Activated T-cell treated with anti-CD3 and anti-CD28 coated beads, Interleukin-2, amount 50 U/mL, for 48 hours (primary cell): ENCODE results near the gene MTA2.
"Not testable (repeated sequence)": the region's sequence is repeated elsewhere in the genome, so short reads cannot be mapped to it uniquely, and the experiment has no call there.

ENCODE experiments used
- DNase-seq, 2 experiments: peaks; one replicate each; pipeline ENCODE4 v3.0.0-alpha.2; 2020

MTA2 gene

DNA sequence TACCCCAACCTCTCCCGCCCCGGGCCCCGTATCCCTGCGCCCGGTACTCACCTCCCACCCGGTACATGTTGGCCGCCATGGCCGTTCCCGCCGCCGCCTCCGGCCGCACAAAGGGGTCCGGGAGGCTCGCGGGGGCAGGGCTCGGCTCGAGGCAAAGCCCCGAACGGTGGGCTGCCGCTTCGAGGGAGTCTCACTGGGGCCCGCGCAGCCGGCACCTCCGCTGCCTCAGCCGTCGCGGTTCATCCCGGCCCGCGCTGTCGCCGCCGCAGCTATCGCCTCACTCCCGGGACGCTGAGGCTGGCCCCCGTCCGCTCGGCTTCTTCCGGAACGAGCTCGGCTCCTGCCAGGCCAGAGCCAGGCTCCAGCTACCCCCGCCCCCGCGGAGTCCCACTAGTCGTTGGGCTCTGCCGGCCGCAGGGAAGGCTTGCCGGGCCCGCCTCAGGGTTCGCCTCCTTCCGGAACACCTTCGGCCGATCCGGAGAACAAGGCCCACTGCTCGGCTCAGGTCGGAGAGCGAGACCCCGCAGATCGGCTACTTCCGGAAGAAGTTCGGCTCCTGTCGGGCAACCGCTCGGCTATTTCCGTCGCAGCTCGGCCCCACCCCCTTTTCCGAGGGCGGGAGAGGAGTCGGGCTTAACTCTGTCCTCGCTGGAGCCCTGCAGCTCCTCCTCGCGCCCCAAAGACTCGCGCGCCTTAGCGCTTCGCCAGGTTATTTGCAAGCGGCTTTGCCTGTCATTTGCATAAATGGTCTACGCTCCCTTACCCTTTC is at the start of gene MTA2:
TSS of gene MTA2 (minus strand) at position 494 of the 769 bp plus-strand sequence. CDS start at position 79, 415 bp downstream.
- DNase-seq = peak; percentile 100

DNA sequence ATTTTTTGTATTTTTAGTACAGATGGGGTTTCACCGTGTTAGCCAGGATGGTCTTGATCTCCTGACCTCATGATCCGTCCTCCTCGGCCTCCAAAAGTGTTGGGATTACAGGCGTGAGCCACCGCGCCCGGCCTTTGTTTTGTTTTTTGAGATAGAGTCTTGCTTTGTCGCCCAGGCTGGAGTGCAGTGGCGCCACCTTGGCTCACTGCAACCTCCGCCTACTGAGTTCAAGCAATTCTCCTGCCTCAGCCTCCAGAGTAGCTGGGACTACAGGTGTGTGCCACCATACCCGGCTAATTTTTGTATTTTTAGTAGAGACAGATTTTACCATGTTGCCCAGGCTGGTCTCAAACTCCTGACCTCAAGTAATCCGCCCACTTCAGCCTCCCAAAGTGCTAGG is 48.6 kb upstream of the MTA2 start:
- DNase-seq = not testable (repeated sequence)

DNA sequence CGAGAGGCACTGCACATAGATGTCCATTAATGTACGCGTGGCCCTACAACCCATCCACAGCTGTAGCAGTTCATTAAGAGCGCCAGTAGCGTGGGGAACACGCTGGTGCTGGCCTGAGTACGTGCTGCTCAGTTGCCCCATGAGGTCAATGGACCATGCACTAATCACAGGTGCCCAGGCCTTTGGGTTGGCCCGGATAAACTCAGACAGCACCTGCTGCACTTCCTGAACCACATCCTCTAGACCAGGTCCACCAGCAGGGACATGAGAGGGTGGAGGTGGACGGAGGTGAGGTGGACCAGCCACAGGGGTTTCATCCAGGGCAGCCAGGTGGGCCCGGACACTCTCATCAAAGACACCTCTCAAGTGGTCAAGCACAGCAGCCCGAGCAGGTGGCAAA is 47.8 kb upstream of the MTA2 start:
- no peak for DNase-seq

DNA sequence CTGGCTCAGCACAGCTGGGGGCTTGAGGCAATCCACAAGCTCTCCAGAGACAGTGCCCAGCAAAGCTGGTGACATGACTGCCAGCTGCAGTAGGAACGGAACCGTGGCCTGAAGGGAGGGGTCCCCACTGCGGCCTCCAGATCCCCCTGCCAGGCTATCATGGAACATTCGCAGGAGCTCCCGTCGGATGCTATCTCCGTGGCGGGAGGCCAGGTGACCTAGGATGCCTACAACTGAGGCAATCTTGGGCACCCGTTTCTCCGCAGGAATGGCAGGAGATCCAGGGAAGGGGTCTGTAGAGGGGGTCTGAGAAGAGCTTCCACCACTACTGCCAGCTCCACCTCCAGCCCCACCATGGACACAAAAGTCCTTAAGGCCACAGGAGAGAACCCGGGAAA is 47.3 kb upstream of the MTA2 start:
- DNase-seq = no peak

DNA sequence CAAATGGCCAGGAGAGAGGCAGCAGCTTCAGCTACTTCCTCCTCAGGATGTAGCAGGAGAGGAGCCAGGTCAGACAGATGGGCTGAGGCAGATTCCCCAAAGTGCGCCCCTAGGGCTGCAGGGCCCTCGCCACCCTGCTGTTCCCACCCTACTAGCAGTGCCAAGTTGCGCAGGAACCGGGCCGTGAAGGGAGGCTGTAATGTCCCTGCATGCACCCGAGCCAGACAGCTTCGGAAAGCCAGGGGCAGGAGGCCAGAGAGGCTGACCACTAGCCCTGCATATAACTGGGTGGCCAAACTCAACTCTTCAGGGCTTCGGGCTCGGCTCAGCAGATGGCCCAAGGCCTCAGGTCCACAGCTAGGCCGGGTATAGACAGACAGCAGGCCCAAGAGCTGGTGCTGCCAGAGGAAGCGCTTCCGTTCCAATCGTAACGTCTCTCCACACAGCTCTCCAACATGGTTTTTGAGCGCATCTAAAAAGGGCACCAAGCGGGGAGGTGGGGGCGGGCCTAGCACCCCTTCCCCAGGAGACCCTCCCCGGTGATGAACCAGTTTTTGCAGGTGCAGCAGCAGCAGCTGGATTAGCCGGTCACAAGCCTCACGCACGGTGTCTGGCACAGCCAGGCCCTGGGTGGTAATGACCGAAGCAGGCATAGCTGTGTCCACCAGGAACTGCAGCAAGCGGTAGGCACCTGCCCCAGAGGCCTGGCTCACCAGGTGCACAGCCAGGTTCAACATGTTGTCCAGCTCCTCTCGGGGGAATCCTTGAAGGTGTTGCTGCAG is 46.7 kb upstream of the MTA2 start:
- DNase-seq = no peak

DNA sequence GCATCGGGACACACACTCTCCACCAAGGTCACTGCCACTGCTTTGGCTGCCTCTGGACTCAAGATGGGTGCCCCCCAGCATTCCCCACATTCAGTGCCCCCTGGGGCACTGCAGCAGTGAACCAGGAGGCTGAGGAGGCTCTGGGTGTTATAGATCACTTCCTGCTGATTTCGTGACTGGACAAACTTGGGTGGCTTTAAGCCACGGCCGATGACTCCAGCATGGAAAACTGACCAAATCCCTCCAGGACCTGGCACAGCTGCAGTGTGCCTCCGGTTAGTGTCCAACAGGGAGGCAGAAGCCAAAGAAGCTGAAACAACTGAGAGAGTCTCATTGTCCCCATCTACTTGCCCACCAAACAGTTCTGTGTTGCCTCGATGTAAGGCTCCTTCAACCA is 45.9 kb upstream of the MTA2 start:
- DNase-seq = no peak

DNA sequence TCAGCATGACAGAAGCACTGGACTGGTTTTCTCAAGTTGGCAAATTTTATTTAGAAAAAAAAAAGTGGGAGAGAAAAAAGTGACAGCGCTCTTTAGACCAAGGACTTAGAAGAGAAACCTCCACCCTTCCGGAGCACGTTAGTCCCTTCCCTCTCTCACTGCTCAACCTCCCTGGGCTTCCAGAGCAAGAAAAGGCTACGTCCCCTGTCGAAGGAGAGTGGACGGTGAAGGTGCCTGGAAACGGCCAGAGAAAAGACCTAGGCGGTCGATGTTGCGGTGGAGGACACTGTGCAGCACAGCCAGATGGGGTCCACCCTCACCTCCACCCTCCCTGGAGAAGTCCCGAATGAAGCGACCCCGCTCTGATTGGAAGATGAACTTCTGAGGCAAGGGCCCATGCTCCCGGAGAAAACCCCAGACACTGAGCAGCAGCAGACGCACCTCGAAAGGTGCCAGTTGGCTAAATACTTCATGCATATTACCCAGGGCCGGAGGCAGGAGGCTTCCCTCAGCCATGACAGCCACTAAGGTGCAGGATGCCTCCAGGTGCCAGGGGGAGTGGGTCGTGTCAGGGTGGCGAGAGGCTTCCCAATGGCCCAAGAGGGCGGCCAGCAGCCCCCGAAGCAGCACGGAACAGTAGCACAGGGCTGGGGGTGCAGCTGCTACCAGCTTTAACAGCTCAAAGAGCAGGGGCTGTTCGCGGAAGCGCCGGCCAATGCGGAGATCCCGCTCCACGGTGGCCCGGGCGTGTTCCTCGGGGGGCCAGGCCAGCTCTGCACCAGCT is 45.4 kb upstream of the MTA2 start:
- no peak for DNase-seq

DNA sequence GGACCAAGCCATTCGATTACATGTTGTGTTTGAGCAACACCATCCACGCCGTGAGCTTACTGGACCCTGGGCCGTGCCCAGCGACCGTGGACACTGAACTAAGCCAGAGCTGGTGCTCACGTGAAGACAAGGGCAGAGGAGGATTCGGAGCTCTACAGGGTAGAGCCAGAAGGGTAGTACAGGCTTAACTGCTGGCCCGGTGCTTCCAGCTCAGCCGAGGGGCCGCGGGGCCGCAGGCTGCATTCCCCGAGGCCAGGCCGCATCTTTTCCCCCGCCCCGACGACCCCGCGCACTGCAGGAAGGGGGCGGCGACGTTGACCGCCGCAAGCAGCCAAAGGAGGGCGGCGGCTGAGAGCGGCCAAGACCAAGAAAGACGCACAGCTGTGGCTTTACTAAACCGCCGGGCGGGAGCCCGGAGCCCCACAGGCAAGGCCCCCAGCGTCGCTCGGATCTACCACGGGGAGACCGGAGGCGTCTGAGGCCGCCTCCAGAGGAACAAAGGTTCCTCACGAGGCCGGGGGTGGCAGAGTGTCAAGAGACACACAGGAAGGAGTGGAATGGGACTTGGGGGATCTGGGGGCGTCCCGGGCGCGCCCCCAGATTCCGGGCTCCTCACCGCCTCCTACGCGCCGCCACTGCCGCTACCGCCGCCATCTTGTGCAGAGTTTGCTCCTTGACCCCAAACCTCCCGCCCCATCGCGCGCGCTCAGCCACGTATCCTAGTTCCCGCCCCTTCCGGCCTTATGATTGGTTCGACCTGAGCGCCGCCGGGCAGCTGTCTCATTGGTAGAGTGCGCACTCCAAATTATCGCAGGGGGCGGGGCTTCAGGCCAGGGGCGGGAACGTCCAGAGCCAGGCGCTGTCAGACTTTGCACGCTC is 44.5 kb upstream of the MTA2 start, which contains the start of gene GANAB:
TSS of gene GANAB (minus strand) at position 668 of the 879 bp plus-strand sequence. CDS start at position 654, 14 bp downstream.
- peak; percentile 99 to 100 for DNase-seq

DNA sequence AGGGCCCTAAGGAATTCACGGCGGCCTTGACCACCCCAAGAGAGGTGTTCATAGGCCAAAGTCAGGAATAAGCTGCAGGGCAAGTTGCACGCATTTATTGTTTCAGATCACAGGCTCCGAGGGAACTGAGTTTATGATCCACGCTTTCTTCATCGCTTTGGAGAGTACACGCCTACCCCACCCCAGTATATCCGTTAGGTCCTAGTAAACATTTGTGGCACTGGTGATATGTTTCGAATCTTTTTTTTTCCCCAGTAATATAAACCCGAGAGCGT is 43.9 kb upstream of the MTA2 start:
- DNase-seq = peak; percentile 33 to 38

DNA sequence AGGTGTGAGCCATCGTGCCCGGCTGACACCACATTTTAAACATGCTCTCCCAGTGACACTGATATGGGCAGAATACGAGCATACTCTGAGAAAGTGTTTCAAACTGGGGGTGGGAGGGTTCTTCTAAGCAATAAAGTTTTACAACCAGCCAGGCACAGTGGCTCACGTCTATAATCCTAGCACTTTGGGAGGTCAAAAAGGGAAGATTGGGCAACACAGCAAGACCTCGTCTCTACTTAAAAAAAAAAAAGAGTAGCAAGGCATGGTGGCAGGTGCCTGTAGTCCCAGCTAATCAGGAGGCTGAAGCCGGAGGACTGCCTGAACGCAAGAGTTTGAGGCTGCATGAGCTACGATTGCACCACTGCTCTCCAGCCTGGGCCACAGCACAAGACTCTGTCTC is 42.6 kb upstream of the MTA2 start:
- no peak for DNase-seq

DNA sequence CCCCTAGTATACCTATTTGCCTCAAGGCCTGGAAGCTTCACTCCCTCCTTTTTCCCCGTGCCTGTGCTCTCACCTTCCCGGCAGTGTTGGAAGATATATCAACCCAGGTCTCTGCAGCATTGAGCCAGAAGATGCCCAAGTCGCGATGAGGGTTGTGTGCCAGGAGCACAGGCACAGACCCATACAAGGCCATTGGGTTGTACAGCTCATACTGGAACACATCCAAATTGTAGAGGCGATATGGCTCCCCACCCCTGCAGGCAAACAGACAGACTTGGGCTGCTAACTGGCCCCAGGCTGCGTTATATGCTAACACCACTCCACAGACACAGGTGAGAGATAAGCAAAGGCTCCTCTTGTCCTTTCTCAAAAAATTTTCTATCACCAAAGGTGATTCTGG is 30.8 kb upstream of the MTA2 start:
- DNase-seq = no peak

DNA sequence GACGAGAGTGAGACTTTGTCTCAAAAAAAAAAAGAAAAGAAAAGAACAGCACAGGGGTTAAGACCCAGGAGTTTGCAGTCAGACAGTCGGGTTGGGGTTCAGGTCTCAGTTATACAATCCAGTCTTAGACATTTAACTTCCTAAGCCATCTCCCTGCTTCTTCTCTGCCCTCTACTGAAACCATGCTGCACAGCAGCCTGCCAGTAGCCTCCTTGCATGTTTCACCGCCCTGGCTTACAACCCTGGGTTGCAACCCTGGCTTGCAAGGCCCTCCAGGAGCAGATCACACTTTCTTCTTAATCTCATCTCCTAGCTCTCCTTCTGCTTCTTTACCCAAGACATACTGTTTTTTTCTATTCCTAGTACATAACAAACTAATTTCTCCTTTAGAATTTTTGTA is 26.0 kb upstream of the MTA2 start:
- DNase-seq = no peak

DNA sequence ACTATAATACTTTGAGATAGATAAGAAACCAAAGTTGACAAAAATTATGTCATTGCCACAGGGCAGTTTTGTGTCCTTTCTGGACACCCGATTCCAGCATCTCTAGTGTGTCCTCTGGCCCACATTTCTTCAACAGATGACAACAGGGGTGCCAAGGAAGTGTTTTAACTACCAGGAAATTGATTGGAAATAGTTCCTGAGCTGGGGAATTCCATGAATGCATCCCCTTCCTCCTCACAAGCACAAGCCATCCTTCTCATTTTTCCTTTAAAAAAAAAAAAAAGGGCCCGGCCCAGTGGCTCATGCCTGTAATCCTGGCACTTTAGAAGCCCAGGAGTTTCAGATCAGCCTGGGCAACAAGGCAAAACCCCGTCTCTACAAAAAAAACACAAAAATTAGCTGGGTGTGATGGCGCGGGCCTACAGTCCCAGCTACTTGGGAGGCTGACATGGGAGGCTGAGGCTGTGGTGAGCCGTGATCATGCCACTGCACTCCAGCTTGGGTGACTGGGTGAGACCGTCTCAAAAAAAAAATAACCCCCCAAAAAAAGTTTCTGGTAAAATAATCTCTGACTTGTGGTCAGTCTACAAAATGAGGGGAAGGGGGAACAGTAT is 20.9 kb upstream of the MTA2 start:
- no peak for DNase-seq

DNA sequence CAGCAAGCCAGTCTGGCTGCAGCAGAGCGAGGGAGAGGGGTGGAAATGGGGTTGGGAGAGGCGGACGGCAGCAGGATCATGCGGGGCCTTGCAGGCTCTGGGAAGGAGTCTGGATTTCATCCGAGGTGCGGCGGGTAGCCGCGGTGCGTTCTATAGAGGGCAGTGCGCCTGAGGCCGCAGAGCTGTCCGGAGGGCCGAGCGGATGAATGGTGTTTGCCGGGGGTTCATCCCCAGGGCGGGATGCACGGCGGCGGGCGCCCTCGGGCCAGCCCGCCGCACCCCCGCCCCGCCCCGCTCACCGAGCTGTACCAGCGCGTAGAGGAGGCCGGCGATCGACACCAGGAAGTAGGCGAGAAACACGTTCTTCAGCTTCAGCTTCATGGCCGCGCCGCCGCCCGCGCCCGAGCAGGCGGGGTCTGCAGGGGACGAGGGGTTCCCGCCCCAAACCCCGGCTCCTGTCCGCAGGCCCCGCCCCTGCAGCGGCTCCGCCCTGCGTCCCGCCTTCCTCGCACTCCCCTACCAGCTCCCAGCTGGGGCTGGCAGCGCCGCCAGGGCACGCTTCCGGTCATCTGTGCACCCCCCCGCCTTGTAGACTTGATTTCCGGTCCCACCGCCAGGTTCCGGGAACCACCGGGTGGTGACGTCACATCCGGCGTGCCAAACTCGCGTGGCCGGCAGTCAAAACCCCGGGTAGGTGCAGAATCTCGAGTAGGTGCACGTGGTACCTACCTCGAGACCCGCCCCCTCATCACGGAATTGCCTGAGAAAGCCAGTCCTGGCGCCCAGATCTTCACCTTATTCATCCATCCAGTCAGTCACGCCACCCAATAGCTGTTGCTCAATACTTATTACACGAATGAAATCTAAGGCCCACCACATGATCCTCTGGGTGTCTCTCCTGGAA is 20.2 kb upstream of the MTA2 start, which contains the start of gene B3GAT3:
TSS of gene B3GAT3 (minus strand) at position 420 of the 904 bp plus-strand sequence. CDS start at position 381, 39 bp downstream.
- peak; percentile 96 to 97 for DNase-seq

DNA sequence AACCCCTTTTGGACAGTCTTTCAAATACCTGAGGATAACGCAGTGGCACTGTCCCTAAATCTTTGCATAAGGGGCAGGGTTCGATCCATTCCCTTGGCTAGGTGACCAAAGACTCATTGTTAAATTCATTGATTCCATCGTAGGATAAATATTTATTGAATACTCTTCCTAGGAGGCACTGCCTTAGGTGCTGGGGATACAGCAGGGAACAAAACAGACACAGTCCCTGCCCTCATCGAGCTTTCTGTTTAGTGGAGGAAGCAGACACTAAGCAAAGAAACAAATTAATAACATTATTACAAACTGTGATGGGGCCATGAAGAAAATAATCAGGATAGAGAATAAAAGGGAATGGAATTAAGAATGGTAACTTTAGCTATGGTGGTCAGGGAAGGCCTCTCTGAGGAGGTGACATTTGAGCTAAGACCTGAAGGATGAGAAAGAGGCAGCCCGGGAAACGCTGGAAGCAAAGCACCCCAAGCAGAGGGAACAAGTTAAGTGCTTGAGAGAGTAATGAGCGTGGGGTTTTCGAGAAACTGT is 19.4 kb upstream of the MTA2 start:
- DNase-seq = no peak

DNA sequence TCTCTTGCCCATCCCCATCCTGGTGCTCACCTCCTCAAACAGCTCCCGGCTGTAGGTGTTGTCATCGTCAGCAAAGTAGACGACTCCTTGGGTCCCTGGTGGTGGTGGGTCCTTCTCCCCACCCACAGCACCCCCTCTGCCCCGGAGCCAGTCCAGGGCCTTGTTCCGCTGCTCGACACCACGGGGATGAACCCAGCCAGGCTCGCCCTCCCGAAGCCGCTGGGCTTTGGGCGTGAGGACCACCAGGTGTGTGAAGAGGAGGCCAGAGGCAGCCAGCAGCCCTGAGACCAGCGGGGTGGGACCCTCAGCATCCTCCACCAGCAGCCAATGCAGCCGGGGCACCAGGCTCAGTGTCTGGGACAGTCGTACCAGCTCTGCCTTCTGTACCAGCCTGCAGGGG is 15.3 kb upstream of the MTA2 start:
- not testable (repeated sequence) for DNase-seq

DNA sequence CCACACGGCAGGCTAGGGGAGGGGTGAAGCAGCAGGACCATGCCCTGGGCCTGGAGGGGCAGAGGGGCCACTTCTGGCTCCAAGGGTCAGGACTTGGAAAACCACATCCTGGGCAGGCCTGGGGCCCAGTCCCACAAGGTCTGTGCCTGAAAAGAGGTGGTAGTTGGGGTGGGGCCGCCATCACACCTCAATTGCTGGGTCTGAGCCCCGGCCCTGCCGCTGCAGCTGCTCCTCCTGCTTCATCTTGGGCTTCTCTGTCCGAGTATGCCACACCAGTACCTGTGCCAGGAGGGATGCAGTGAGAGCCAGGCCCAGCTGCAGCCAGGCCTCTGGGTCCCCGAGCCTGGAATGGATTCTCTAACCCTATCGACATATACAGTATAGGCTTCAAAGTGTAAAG is 13.9 kb upstream of the MTA2 start:
- no peak for DNase-seq

DNA sequence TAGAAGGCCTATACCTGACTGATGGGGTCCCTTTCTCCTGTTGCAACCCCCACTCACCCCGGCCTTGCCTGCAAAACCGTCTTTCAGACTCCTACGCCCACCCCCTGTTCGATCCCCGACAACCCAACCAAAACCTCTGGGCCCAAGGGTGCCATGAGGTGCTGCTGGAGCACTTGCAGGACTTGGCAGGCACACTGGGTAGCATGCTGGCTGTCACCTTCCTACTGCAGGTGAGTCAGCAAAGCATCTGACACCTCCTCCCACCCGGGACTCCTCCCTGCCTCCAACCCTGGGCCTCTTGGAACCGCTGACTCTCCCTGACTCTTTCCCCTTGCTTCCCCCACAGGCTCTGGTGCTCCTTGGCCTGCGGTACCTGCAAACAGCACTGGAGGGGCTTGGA is 12.6 kb upstream of the MTA2 start:
- peak; percentile 62 to 71 for DNase-seq

DNA sequence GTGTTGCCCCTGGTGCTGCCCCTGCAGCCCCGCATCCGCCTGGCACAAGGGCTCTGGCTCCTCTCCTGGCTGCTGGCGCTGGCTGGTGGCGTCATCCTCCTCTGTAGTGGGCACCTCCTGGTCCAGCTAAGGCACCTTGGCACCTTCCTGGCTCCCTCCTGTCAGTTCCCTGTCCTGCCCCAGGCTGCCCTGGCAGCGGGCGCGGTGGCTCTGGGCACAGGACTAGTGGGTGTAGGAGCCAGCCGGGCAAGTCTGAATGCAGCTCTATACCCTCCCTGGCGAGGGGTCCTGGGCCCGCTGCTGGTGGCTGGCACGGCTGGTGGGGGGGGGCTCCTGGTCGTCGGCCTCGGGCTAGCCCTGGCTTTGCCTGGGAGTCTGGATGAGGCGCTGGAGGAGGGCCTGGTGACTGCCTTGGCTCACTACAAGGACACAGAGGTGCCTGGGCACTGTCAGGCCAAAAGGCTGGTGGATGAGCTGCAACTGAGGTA is 11.7 kb upstream of the MTA2 start:
- peak in 1 of 2 experiments; percentile 36 for DNase-seq
